Upper lobe of left lung (tissue), 6 donors: Measurements from ENCODE around the gene PIGL. TPM values are rescaled to one million over a fixed set of nuclear protein-coding genes. Genes with fewer than 3 reads are reported as not detected.

Source experiments
- ATAC-seq, 2 donors: fragments of 200-7000 bp; cut with Tn5 transposase; one replicate each; pipeline ENCODE4 v1.9.1; 2022; ENCODE audit warnings: mild to moderate bottlenecking in 2 of 2, moderate library complexity in 2 of 2; ENCODE audit not compliant: low FRiP score in 2 of 2
- DNase-seq, 2 donors: peaks; one replicate each; pipeline ENCODE4 v3.0.0-alpha.2; 2019 to 2020
- H3K27ac ChIP-seq, 4 donors: fragments of 200-600 bp; sonication (generic); one replicate each; pipeline ENCODE4 v1.5.1; 2016 to 2019
- H3K27me3 ChIP-seq, 4 donors: fragments of 200-600 bp; sonication (generic); one replicate each; pipeline ENCODE4 v1.5.1; 2017 to 2019
- H3K36me3 ChIP-seq, 4 donors: fragments of 200-600 bp; sonication (generic); one replicate each; pipeline ENCODE4 v1.5.1; 2016 to 2019
- H3K4me1 ChIP-seq, 4 donors: fragments of 200-600 bp; sonication (generic); one replicate each; pipeline ENCODE4 v1.5.1; 2018 to 2019
- H3K4me3 ChIP-seq, 4 donors: fragments of 200-600 bp; sonication (generic); one replicate each; pipeline ENCODE4 v1.5.1; 2017 to 2019; ENCODE audit warnings: mild to moderate bottlenecking in 2 of 4, moderate library complexity in 1 of 4
- H3K9me3 ChIP-seq, 4 donors: fragments of 200-600 bp; sonication (generic); one replicate each; pipeline ENCODE4 v1.5.1; 2018 to 2019
- EP300 ChIP-seq, 4 donors: sonication (generic); formaldehyde crosslinking; IDR thresholded peaks; one replicate each; pipeline ENCODE4 v1.5.1; 2017; ENCODE audit warnings: antibody characterized with exemption in 4 of 4, control low read depth in 2 of 4
- POLR2A ChIP-seq, 4 donors: fragments of 450-650 bp; IDR thresholded peaks; one replicate each; pipeline ENCODE4 v1.5.1; 2016 to 2017; ENCODE audit warnings: antibody characterized with exemption in 4 of 4, mild to moderate bottlenecking in 2 of 4
- POLR2AphosphoS5 ChIP-seq, 2 donors: sonication (generic); formaldehyde crosslinking; IDR thresholded peaks; one replicate each; pipeline ENCODE4 v1.5.1; 2017; ENCODE audit warnings: antibody characterized with exemption in 2 of 2
- WGBS, 2 donors: methylation state at CpG; one replicate each; pipeline ENCODE4 v1.1.5; 2017 to 2018; 5-methylcytosine and 5-hydroxymethylcytosine counted together
- total RNA-seq, 6 donors: library from RNA; depleted of rRNA in 4 of 6; stranded (reverse); fragments of >200 nt in 4 of 6; gene quantifications; one replicate each; pipeline versions ENCODE4 v1.1.0 to v1.2.1, GENCODE V29; 2016 to 2021
- TF ChIP-seq, protein P1 (sequence below), 6 experiments: fragments of 450-650 bp in 4 of 6; fragments of 200-600 bp in 2 of 6; sonication (generic) in 2 of 6; IDR thresholded peaks; one replicate each; pipeline ENCODE4 v1.5.1; 2016 to 2019; ENCODE audit warnings: antibody characterized with exemption in 6 of 6
- donor health status: DM: no; HTN: no; CAD: no; lungs with moderate emphysema.
- donor health status: DM: no; HTN: yes; CAD: no; lungs with severe emphysema.

PIGL gene
- total RNA-seq, 6 donors from 2014 or later = 20.8 to 207 (median 53.1) TPM

GRCh38 chr17:16349431-16349830 lies 132.4 kb downstream of the PIGL start:
- no peak for ATAC-seq
- H3K36me3 ChIP-seq = peaks cover 0 to 5% (median 3%) of the 10 kb centered on the region in 4 donors
- 96% methylated on average over 5 of the region's 5 CpGs for WGBS, 2 donors

GRCh38 chr17:16351831-16352230 lies 134.8 kb downstream of the PIGL start:
- Histone ChIP-seq H3K9me3 (no peaks in the 10 kb centered on the region), H3K4me1 (peaks cover 11 to 20% (median 16%) of the 10 kb centered on the region in 4 donors), H3K4me3 (peak overlapping the region; percentile 73 to 78 (median 74)), H3K36me3 (peaks cover 0 to 5% (median 2%) of the 10 kb centered on the region in 4 donors), H3K27ac (no peak overlapping the region), H3K27me3 (peaks cover 0 to 5% (median 0%) of the 10 kb centered on the region in 4 donors)
- ATAC-seq (no peak), DNase-seq (no peak)
- no peak for TF ChIP-seq EP300 (IDR thresholded peaks at IDR 0.05)
- TF ChIP-seq, protein P1, sequence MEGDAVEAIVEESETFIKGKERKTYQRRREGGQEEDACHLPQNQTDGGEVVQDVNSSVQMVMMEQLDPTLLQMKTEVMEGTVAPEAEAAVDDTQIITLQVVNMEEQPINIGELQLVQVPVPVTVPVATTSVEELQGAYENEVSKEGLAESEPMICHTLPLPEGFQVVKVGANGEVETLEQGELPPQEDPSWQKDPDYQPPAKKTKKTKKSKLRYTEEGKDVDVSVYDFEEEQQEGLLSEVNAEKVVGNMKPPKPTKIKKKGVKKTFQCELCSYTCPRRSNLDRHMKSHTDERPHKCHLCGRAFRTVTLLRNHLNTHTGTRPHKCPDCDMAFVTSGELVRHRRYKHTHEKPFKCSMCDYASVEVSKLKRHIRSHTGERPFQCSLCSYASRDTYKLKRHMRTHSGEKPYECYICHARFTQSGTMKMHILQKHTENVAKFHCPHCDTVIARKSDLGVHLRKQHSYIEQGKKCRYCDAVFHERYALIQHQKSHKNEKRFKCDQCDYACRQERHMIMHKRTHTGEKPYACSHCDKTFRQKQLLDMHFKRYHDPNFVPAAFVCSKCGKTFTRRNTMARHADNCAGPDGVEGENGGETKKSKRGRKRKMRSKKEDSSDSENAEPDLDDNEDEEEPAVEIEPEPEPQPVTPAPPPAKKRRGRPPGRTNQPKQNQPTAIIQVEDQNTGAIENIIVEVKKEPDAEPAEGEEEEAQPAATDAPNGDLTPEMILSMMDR (IDR thresholded peaks at IDR 0.05) = no peak
- no peak for TF ChIP-seq POLR2AphosphoS5 (IDR thresholded peaks at IDR 0.05)
- TF ChIP-seq POLR2A (IDR thresholded peaks at IDR 0.05) = no peak
- 35% methylated on average over 10 of the region's 10 CpGs for WGBS, 2 donors

More at GRCh38 chr17:16349431-16349830, 132.4 kb downstream of the PIGL start:
- H3K27ac ChIP-seq = no peak overlapping the region
- H3K4me3 ChIP-seq = no peak overlapping the region
- DNase-seq = no peak
- H3K27me3 ChIP-seq = peaks cover 0 to 5% (median 0%) of the 10 kb centered on the region in 4 donors
- H3K4me1 ChIP-seq = peaks cover 11 to 20% (median 16%) of the 10 kb centered on the region in 4 donors
- TF ChIP-seq, protein P1 (IDR thresholded peaks at IDR 0.05) = no peak
- TF ChIP-seq POLR2A (IDR thresholded peaks at IDR 0.05) (no peak), EP300 (IDR thresholded peaks at IDR 0.05) (no peak), POLR2AphosphoS5 (IDR thresholded peaks at IDR 0.05) (no peak)
- no peaks in the 10 kb centered on the region for H3K9me3 ChIP-seq

- peaks cover 0 to 5% (median 0%) of the 10 kb centered on the region in 4 donors for H3K27me3 ChIP-seq
- H3K9me3 ChIP-seq = no peaks in the 10 kb centered on the region
- peak overlapping the region; percentile 73 to 78 (median 74) for H3K4me3 ChIP-seq
- ATAC-seq = peak in 1 of 2 donors; percentile 66
- WGBS, 2 donors = 1 to 10% methylated on average over 25 of the region's 25 CpGs
- no peak overlapping the region for H3K27ac ChIP-seq
- DNase-seq = peak in 1 of 2 donors; percentile 84
- TF ChIP-seq, protein P1 (IDR thresholded peaks at IDR 0.05) = no peak
- TF ChIP-seq POLR2AphosphoS5 (IDR thresholded peaks at IDR 0.05) (no peak), EP300 (IDR thresholded peaks at IDR 0.05) (no peak), POLR2A (IDR thresholded peaks at IDR 0.05) (no peak)
- peaks cover 0 to 5% (median 2%) of the 10 kb centered on the region in 4 donors for H3K36me3 ChIP-seq
- H3K4me1 ChIP-seq = peaks cover 11 to 20% (median 16%) of the 10 kb centered on the region in 4 donors
These were observed 135.3 kb downstream of the PIGL start for GRCh38 chr17:16352303-16352666.

DNA sequence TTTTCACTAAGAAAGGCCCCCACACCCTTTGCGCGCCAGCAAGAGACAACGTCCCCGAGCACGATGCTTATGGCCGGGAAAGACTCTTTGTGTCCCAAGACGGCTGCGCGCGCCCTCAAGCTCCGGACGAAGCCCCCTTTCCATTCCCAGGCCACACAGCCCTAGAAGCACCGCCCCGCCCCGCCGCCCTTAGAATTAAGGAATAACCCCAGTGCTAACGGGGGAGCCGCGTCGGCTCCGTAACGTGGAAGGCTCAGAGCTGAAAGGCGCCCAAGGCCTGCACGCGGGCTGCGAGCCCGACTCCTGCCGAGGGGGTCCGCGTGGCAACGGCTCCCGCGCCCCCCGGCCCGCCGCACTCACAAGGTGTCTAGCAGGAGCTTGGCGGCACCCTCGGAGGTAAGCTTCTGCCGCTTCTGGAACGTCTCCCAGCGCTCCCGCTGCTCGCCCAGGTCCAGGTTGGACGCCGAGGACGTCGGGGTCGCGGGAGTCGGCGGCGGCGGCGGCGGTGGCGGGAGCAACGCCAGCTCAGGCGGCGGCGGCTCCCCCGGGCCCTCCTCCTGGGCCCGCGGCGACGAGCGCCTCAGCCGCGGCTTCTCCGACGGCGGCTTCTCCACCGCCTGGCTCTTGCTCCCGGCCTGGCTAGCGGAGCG lies 135.8 kb downstream of the PIGL start:
- 0 to 3% methylated on average over 10 to 20 of the region's 75 CpGs for WGBS, 2 donors
- peak; percentile 58 to 66 for ATAC-seq

More for the DNA sequence above, 135.8 kb downstream of the PIGL start:
- no peaks in the 10 kb centered on the region for H3K9me3 ChIP-seq
- peak overlapping the region in 1 of 4 donors; percentile 75 for H3K27ac ChIP-seq
- peaks cover 0 to 5% (median 0%) of the 10 kb centered on the region in 4 donors for H3K27me3 ChIP-seq
- peaks cover 11 to 20% (median 16%) of the 10 kb centered on the region in 4 donors for H3K4me1 ChIP-seq
- peak; percentile 31 to 92 for DNase-seq
- H3K36me3 ChIP-seq = peaks cover 0 to 5% (median 2%) of the 10 kb centered on the region in 4 donors
- peak overlapping the region; percentile 73 to 78 (median 74) for H3K4me3 ChIP-seq
- TF ChIP-seq POLR2AphosphoS5 (IDR thresholded peaks at IDR 0.05) (no peak), EP300 (IDR thresholded peaks at IDR 0.05) (no peak), POLR2A (IDR thresholded peaks at IDR 0.05) (no peak)
- TF ChIP-seq, protein P1 (IDR thresholded peaks at IDR 0.05) = no peak
